ENCODE measurements around the gene TRIM3.

DNA sequence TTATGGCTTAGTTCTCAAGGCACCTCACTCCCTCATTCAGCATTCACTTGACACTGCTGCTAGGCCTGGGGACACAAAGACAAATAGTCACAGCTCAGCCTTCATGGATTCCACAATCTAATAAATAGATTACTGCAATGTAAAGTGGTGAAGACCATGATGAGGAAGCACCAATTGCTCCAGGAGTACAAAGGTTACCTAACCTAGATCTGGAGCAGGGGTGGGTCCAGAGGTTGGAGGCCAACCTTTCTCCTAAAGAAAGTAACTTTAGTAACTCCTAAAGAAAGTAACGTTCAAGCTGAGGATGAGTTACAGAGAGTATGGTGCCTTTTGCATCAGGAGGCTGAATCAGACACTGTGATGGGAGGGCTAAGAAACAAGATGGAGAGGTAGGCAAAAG lies 4.1 kb downstream of the TRIM3 start:
- TF ChIP-seq POLR2A (IDR thresholded peaks at IDR 0.05) (no peak), CTCF (IDR thresholded peaks at IDR 0.05) (no peak)
